GM18868 (cell line): ENCODE data around the gene ZNF557.

Experiments
- ATAC-seq: cut with Tn5 transposase; IDR thresholded peaks from one replicate; pipeline ENCODE4 v1.9.1; 2021; ENCODE audit warnings: mild to moderate bottlenecking, moderate library complexity; ENCODE audit not compliant: unreplicated experiment

The ZNF557 gene

GRCh38 chr19:7124782-7125181 is 55.3 kb downstream of the ZNF557 start:
- no peak for ATAC-seq

GRCh38 chr19:7125221-7125620 is 55.7 kb downstream of the ZNF557 start:
- no peak for ATAC-seq

GRCh38 chr19:7126132-7126531 is 56.6 kb downstream of the ZNF557 start:
- no peak for ATAC-seq

- no peak for ATAC-seq
Measured at GRCh38 chr19:7130043-7130442, 60.5 kb downstream of the ZNF557 start.

- ATAC-seq = no peak
Measured at GRCh38 chr19:7132054-7132453, 62.6 kb downstream of the ZNF557 start.

GRCh38 chr19:7137120-7137519 is 67.6 kb downstream of the ZNF557 start:
- no peak for ATAC-seq
